Measurements from ENCODE around the gene TUBB6. TPM values are rescaled to one million over a fixed set of nuclear protein-coding genes. Genes with fewer than 3 reads are reported as not detected.
A peak's percentile ranks its signal among the peaks of the same experiment; 100 is the strongest.

Gene TUBB6
- total RNA-seq, 1 donor from 2014 or later = 301 TPM

DNA sequence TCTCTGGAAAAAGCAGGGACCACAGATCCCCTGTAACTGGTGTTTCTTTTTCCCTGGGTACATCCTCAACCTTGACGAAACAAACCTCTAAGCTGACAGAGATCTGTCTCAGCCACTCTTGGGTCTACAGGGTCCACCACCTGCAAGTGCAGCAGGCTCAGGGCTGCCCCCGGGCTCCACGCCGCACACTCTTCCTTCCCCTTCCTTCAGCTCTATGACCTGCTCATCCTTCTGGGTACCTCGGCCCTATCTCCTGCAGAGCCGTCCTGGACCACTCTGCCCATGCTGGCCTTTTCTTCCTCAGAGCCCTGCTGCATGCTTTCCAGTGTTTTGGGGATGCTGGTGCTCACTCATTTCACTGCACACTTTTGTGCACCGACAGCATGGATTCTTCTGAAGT lies 27.5 kb downstream of the TUBB6 start:
- Mint-ChIP-seq H3K4me3 (ENCODE audit: unreplicated experiment) (peak overlapping the region; percentile 66), H3K27ac (ENCODE audit: unreplicated experiment) (no peak overlapping the region), H3K4me1 (ENCODE audit: unreplicated experiment) (peaks cover 17% of the 10 kb centered on the region), H3K36me3 (ENCODE audit: low read depth, unreplicated experiment) (peaks cover 34% of the 10 kb centered on the region), H3K27me3 (ENCODE audit: unreplicated experiment) (peaks cover 1% of the 10 kb centered on the region), H3K9me3 (ENCODE audit: unreplicated experiment) (no peaks in the 10 kb centered on the region)
- no peak for DNase-seq (ENCODE audit: low spot score)
- TF ChIP-seq, protein P1, sequence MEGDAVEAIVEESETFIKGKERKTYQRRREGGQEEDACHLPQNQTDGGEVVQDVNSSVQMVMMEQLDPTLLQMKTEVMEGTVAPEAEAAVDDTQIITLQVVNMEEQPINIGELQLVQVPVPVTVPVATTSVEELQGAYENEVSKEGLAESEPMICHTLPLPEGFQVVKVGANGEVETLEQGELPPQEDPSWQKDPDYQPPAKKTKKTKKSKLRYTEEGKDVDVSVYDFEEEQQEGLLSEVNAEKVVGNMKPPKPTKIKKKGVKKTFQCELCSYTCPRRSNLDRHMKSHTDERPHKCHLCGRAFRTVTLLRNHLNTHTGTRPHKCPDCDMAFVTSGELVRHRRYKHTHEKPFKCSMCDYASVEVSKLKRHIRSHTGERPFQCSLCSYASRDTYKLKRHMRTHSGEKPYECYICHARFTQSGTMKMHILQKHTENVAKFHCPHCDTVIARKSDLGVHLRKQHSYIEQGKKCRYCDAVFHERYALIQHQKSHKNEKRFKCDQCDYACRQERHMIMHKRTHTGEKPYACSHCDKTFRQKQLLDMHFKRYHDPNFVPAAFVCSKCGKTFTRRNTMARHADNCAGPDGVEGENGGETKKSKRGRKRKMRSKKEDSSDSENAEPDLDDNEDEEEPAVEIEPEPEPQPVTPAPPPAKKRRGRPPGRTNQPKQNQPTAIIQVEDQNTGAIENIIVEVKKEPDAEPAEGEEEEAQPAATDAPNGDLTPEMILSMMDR (IDR thresholded peaks at IDR 0.05; ENCODE audit: unreplicated experiment) = no peak

DNA sequence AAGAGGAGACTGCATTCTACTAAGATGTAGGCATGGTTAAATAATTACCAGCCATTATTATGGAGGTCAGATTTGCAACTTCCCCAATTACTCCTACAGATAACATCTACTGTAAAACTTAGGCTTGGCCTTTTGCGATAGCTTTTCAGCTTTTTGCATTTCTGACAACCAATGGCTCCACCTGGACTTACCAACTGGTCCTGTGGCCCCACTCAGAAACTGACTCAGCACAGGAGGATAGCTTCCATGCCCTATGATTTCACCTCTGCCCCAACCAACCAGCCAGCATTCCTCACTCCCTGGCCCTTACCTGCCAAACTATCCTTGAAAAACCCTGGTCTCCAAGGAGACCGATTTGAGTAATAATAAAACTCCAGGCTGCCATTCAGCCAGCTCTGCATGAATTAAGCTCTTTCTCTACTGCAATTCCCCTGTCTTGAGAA lies 28.2 kb downstream of the TUBB6 start:
- Mint-ChIP-seq H3K9me3 (ENCODE audit: unreplicated experiment) (no peaks in the 10 kb centered on the region), H3K4me1 (ENCODE audit: unreplicated experiment) (peaks cover 17% of the 10 kb centered on the region), H3K36me3 (ENCODE audit: low read depth, unreplicated experiment) (peaks cover 37% of the 10 kb centered on the region), H3K27ac (ENCODE audit: unreplicated experiment) (peak overlapping the region; percentile 67), H3K27me3 (ENCODE audit: unreplicated experiment) (peaks cover 1% of the 10 kb centered on the region), H3K4me3 (ENCODE audit: unreplicated experiment) (no peak overlapping the region)
- DNase-seq (ENCODE audit: low spot score) = no peak
- TF ChIP-seq, protein P1 (IDR thresholded peaks at IDR 0.05; ENCODE audit: unreplicated experiment) = no peak

DNA sequence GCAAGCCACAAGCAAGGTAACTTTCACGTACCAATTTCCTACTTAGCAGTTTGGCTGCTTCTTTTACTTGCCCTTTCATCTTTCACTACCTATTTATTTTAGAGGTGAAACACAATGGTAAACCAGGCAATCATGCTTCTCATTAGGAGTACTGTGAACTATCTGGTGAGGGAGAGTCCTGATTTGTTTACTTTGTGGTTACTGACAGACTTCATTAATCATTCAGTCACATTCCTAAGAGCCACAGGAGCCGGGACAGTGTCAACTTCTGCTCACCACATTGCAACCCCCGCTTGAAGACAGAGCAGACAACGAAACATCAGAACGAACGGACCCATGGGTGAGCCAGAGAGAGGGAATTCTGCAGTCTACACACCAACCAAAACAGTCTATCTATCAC lies 28.8 kb downstream of the TUBB6 start:
- Mint-ChIP-seq H3K36me3 (ENCODE audit: low read depth, unreplicated experiment) (peaks cover 40% of the 10 kb centered on the region), H3K9me3 (ENCODE audit: unreplicated experiment) (no peaks in the 10 kb centered on the region), H3K27ac (ENCODE audit: unreplicated experiment) (no peak overlapping the region), H3K27me3 (ENCODE audit: unreplicated experiment) (peaks cover 1% of the 10 kb centered on the region), H3K4me1 (ENCODE audit: unreplicated experiment) (peaks cover 17% of the 10 kb centered on the region), H3K4me3 (ENCODE audit: unreplicated experiment) (no peak overlapping the region)
- no peak for DNase-seq (ENCODE audit: low spot score)
- TF ChIP-seq, protein P1 (IDR thresholded peaks at IDR 0.05; ENCODE audit: unreplicated experiment) = no peak

DNA sequence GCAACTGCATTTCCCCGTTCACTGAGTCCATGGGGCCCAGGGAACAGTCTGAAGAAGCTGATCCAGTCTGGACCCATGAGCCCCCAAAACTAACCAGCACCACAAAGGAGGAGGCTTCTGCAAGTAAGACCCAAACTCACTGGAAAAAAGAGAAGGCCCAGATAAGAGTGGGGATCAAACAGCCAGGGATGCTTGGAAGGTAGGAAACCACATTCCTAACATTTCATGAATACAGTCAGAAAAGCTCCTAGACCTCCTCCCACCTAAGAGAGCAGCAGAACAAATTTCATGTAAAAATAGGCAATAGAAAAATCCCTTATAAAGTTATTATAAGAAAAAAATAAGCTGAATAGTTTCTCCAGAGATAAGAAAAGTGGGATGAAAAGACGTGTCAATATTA lies 30.3 kb downstream of the TUBB6 start:
- H3K36me3 Mint-ChIP-seq (ENCODE audit: low read depth, unreplicated experiment) = peaks cover 50% of the 10 kb centered on the region
- H3K27me3 Mint-ChIP-seq (ENCODE audit: unreplicated experiment) = no peaks in the 10 kb centered on the region
- no peak for DNase-seq (ENCODE audit: low spot score)
- TF ChIP-seq, protein P1 (IDR thresholded peaks at IDR 0.05; ENCODE audit: unreplicated experiment) = no peak
- H3K9me3 Mint-ChIP-seq (ENCODE audit: unreplicated experiment) = no peaks in the 10 kb centered on the region
- no peak overlapping the region for H3K27ac Mint-ChIP-seq (ENCODE audit: unreplicated experiment)
- no peak overlapping the region for H3K4me3 Mint-ChIP-seq (ENCODE audit: unreplicated experiment)
- peaks cover 17% of the 10 kb centered on the region for H3K4me1 Mint-ChIP-seq (ENCODE audit: unreplicated experiment)

DNA sequence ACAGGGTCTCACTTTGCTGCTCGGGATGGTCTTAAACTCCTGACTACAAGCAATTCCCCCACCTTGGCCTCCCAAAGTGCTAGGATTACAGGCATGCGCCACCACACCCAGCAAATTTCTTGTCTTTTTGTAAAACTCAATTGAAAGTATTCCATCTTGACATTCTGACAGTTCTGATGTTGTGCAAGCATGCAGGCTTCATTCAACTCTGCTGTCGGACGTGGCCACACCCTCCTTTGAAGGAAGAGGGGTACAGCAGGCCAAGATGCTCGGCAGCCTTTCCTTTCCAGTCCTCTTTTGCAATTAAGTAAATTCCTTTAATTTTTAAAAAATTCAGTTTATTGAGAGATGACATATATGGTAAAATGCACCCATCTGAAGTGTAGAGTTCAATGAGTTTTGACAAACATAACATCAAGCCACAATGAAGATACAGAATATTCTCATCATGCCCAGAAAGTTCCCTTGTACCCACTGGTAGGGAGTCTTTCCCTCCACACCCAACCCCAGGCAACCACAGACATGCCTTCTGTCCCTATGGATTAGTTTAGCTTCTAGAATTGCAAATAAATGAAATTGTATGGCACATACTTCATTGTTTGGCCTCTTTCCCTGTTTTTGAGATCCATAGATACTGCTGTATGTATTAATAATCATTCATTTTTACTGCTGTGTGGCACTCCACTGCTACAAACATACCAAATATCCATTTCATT lies 33.1 kb downstream of the TUBB6 start:
- peaks cover 52% of the 10 kb centered on the region for H3K36me3 Mint-ChIP-seq (ENCODE audit: low read depth, unreplicated experiment)
- DNase-seq (ENCODE audit: low spot score) = no peak
- H3K4me1 Mint-ChIP-seq (ENCODE audit: unreplicated experiment) = peaks cover 11% of the 10 kb centered on the region
- TF ChIP-seq, protein P1 (IDR thresholded peaks at IDR 0.05; ENCODE audit: unreplicated experiment) = no peak
- H3K4me3 Mint-ChIP-seq (ENCODE audit: unreplicated experiment) = no peak overlapping the region
- no peaks in the 10 kb centered on the region for H3K9me3 Mint-ChIP-seq (ENCODE audit: unreplicated experiment)
- no peak overlapping the region for H3K27ac Mint-ChIP-seq (ENCODE audit: unreplicated experiment)
- peaks cover under 1% of the 10 kb centered on the region for H3K27me3 Mint-ChIP-seq (ENCODE audit: unreplicated experiment)

All from endothelial cell (in vitro differentiated cells).